H1 (cell line): Measurements from ENCODE around the gene TNPO2. TPM values are rescaled to one million over a fixed set of nuclear protein-coding genes. Genes with fewer than 3 reads are reported as not detected.

Experiments used
- CTCF ChIA-PET: fragments of 300-600 bp; sonication (Branson Sonifier 250); formaldehyde crosslinking; loops from one replicate; lab custom pipeline; 2021; ENCODE audit not compliant: partially characterized antibody; lab: Charles Lee
- POLR2A ChIA-PET: fragments of 300-600 bp; sonication (Branson Sonifier 250); formaldehyde crosslinking; loops from one replicate; lab custom pipeline; 2021; ENCODE audit warnings: inconsistent platforms; ENCODE audit not compliant: partially characterized antibody; lab: Charles Lee
- DNase-seq, 2 experiments: peaks; one replicate each; pipeline versions ENCODE4 v3.0.0 to v3.0.0-alpha.2; 2010 to 2022; ENCODE audit warnings: low spot score in 2 of 2, low read depth in 1 of 2, mixed read lengths in 1 of 2
- FAIRE-seq: peaks from 2 replicates; lab custom pipeline; 2011; peaks lifted over from hg19 to GRCh38; lab: Jason Lieb, UNC
- H2AFZ ChIP-seq: 2 replicates; pipeline ENCODE4 v1.8.1; 2012; ENCODE audit warnings: low read length, inconsistent platforms
- H2AK5ac ChIP-seq: 2 replicates; pipeline ENCODE4 v1.6.1; 2013; ENCODE audit warnings: low read depth, low read length
- H2BK120ac ChIP-seq: replicated peaks from 2 replicates; pipeline ENCODE3; 2013; ENCODE audit warnings: low read depth, low read length, inconsistent platforms
- H2BK12ac ChIP-seq: 2 replicates; pipeline ENCODE4 v1.6.1; 2013; ENCODE audit warnings: low read depth, low read length
- H2BK15ac ChIP-seq: 2 replicates; pipeline ENCODE4 v1.6.1; 2013; ENCODE audit warnings: low read length
- H2BK20ac ChIP-seq: 2 replicates; pipeline ENCODE4 v1.6.1; 2013; ENCODE audit warnings: low read length
- H2BK5ac ChIP-seq: 2 replicates; pipeline ENCODE4 v1.6.1; 2013; ENCODE audit warnings: low read depth, low read length
- H3K14ac ChIP-seq: 2 replicates; pipeline ENCODE4 v1.6.1; 2013; ENCODE audit warnings: inconsistent platforms; ENCODE audit not compliant: insufficient read length
- H3K18ac ChIP-seq: 2 replicates; pipeline ENCODE4 v1.6.1; 2013; ENCODE audit warnings: low read length; ENCODE audit errors: extremely low read depth
- H3K23ac ChIP-seq: 2 replicates; pipeline ENCODE4 v1.6.1; 2013; ENCODE audit warnings: inconsistent platforms; ENCODE audit not compliant: insufficient read length
- H3K23me2 ChIP-seq: 2 replicates; pipeline ENCODE4 v1.6.1; 2013; ENCODE audit warnings: low read depth, low read length
- H3K27ac ChIP-seq: 2 replicates; pipeline ENCODE4 v1.6.1; 2011; ENCODE audit warnings: low read depth, low read length, inconsistent platforms
- H3K27me3 ChIP-seq, 4 experiments: replicated peaks in 1 of 4; 1 replicate in 1 of 4; 2 replicates in 3 of 4; pipeline versions ENCODE4 v1.6.1 to v1.8.1; 2011 to 2013; ENCODE audit warnings: low read length in 3 of 4, mild to moderate bottlenecking in 3 of 4, inconsistent platforms in 2 of 4, mixed read lengths in 2 of 4, moderate library complexity in 1 of 4; ENCODE audit not compliant: control insufficient read depth in 3 of 4, insufficient read depth in 3 of 4; ENCODE audit errors: extremely low read depth in 1 of 4
- H3K36me3 ChIP-seq, 4 experiments: 2 replicates each; pipeline versions ENCODE4 v1.6.1 to v1.8.1; 2011 to 2013; ENCODE audit warnings: mild to moderate bottlenecking in 4 of 4, low read length in 3 of 4, moderate library complexity in 2 of 4, control low read depth in 1 of 4, inconsistent platforms in 1 of 4; ENCODE audit not compliant: insufficient read depth in 4 of 4, control insufficient read depth in 2 of 4
- H3K4ac ChIP-seq: replicated peaks from 2 replicates; pipeline ENCODE3; 2013; ENCODE audit warnings: low read length, low read depth, mixed read lengths, inconsistent platforms; ENCODE audit not compliant: insufficient read length
- H3K4me1 ChIP-seq, 4 experiments: replicated peaks in 1 of 4; 1 replicate in 1 of 4; 2 replicates in 3 of 4; pipeline versions ENCODE4 v1.6.1 to v1.8.1; 2011 to 2013; ENCODE audit warnings: low read length in 3 of 4, inconsistent platforms in 2 of 4, mixed read lengths in 1 of 4; ENCODE audit not compliant: insufficient read depth in 4 of 4, control insufficient read depth in 3 of 4
- H3K4me2 ChIP-seq, 2 experiments: 2 replicates each; pipeline versions ENCODE4 v1.6.1 to v1.8.1; 2011 to 2013; ENCODE audit warnings: low read depth in 2 of 2, low read length in 2 of 2, control low read depth in 1 of 2, inconsistent platforms in 1 of 2, mild to moderate bottlenecking in 1 of 2; ENCODE audit not compliant: insufficient read depth in 1 of 2
- H3K4me3 ChIP-seq, 4 experiments: fragments of 200-600, 300-600 bp in 1 of 4; sonication (generic), shearing (Covaris generic), sonication (Bioruptor Twin) in 1 of 4; 2 replicates each; pipeline versions ENCODE4 v1.5.1 to v1.8.1; 2011 to 2016; ENCODE audit warnings: low read length in 4 of 4, low read depth in 3 of 4, control low read depth in 2 of 4, inconsistent platforms in 2 of 4, mild to moderate bottlenecking in 2 of 4, mixed read lengths in 1 of 4, moderate library complexity in 1 of 4; ENCODE audit not compliant: insufficient read depth in 2 of 4; ENCODE audit errors: extremely low read depth in 1 of 4
- H3K56ac ChIP-seq: replicated peaks from 2 replicates; pipeline ENCODE3; 2013; ENCODE audit warnings: low read depth, mild to moderate bottlenecking, mixed read lengths, low read length, inconsistent platforms; ENCODE audit not compliant: insufficient read length
- H3K79me1 ChIP-seq: 2 replicates; pipeline ENCODE4 v1.6.1; 2013; ENCODE audit warnings: low read depth, low read length, control low read depth
- H3K79me2 ChIP-seq, 2 experiments: 2 replicates each; pipeline versions ENCODE4 v1.6.1 to v1.8.1; 2012 to 2013; ENCODE audit warnings: low read length in 2 of 2, mild to moderate bottlenecking in 2 of 2, inconsistent platforms in 1 of 2; ENCODE audit not compliant: insufficient read depth in 2 of 2, control insufficient read depth in 1 of 2
- H3K9ac ChIP-seq, 4 experiments: replicated peaks in 1 of 4; 1 replicate in 1 of 4; 2 replicates in 3 of 4; pipeline versions ENCODE4 v1.6.1 to v1.8.1; 2011 to 2013; ENCODE audit warnings: low read depth in 3 of 4, low read length in 3 of 4, control low read depth in 2 of 4, mild to moderate bottlenecking in 2 of 4, moderate library complexity in 2 of 4, inconsistent platforms in 1 of 4; ENCODE audit errors: extremely low read depth in 1 of 4
- H3K9me3 ChIP-seq, 2 experiments: 2 replicates each; pipeline versions ENCODE4 v1.6.1 to v1.8.1; 2012 to 2013; ENCODE audit warnings: mild to moderate bottlenecking in 2 of 2, moderate library complexity in 2 of 2, control low read depth in 1 of 2, inconsistent platforms in 1 of 2, low read depth in 1 of 2, low read length in 1 of 2, mixed read lengths in 1 of 2; ENCODE audit not compliant: insufficient read depth in 2 of 2
- H4K20me1 ChIP-seq, 2 experiments: replicated peaks in 1 of 2; 2 replicates each; pipeline versions ENCODE3 to v1.8.1; 2011 to 2013; ENCODE audit warnings: inconsistent platforms in 2 of 2, low read length in 2 of 2, mild to moderate bottlenecking in 1 of 2; ENCODE audit not compliant: insufficient read depth in 2 of 2, control insufficient read depth in 1 of 2
- H4K5ac ChIP-seq: 2 replicates; pipeline ENCODE4 v1.6.1; 2013; ENCODE audit warnings: low read length, low read depth, mixed read lengths, inconsistent platforms; ENCODE audit not compliant: insufficient read length
- H4K8ac ChIP-seq: 2 replicates; pipeline ENCODE4 v1.8.0; 2013; ENCODE audit warnings: mild to moderate bottlenecking, moderate library complexity, low read length, inconsistent platforms; ENCODE audit not compliant: insufficient read depth; ENCODE audit errors: extremely low read depth
- H4K91ac ChIP-seq: replicated peaks from 2 replicates; pipeline ENCODE3; 2013; ENCODE audit warnings: low read length, mixed read lengths, inconsistent platforms; ENCODE audit not compliant: insufficient read length
- WGBS, 2 experiments: shearing (Covaris generic) in 1 of 2; methylation state at CpG; one replicate each; pipeline versions ENCODE4 v1.1.6 to v1.1.7; 2013 to 2015; ENCODE audit warnings: low lambda C conversion rate in 2 of 2, mixed read lengths in 2 of 2, inconsistent platforms in 1 of 2, low coverage in 1 of 2, missing lambda C conversion rate in 1 of 2; ENCODE audit not compliant: insufficient replicate concordance in 2 of 2, insufficient coverage in 1 of 2, insufficient read length in 1 of 2; ENCODE audit errors: extremely low coverage in 1 of 2, missing lambda C conversion rate in 1 of 2; 5-methylcytosine and 5-hydroxymethylcytosine counted together
- polyA plus RNA-seq, 7 experiments: library from polyadenylated mRNA; depleted of rRNA in 3 of 7; stranded (reverse) in 5 of 7; unstranded in 2 of 7; fragments of >200 nt in 5 of 7; fragments of 200-250 nt in 2 of 7; gene quantifications; 1 replicate in 5 of 7; 2 replicates in 1 of 7; 4 replicates in 1 of 7; pipeline versions ENCODE4 v1.2.1 to v1.2.3, GENCODE V29; 2011 to 2013; ENCODE audit warnings: missing spikeins in 2 of 7, mixed read lengths in 2 of 7
- total RNA-seq: library from RNA; stranded (reverse); fragmentation: NEBNext Ultra II Directional; extraction: Animal tissue kit (Norgen Biotek cat#: 25700); gene quantifications from 2 replicates; pipeline ENCODE4 v1.2.1, GENCODE V29; 2021
- TF ChIP-seq, protein P1 (sequence below): IDR thresholded peaks from 2 replicates; pipeline ENCODE4 v1.6.1; 2012; ENCODE audit warnings: inconsistent platforms

The TNPO2 gene
- total and polyA plus RNA-seq, 2 of the 8 experiments (the other 6 are each of a cell fraction or from before 2014, with no cell fraction given): 112 to 121 TPM

DNA sequence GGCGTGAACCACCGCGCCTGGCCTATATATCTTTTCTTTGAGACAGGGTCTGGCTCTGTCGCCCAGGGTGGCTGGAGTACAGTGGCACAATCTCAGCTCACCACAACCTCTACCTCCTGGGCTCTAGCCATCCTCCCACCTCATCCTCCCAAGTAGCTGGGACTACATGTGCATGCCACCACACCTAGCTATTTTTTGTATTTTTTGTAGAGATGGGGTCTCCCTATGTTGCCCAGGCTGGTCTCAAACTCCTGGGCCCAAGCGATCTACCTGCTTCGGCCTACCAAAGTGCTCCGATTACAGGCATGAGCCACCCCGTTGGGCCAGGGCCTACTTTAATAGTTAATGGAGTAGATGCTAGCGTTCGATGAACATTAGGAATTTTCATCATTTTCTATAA, 3.4 kb downstream of the TNPO2 start:
- peak overlapping the region in 1 of 4 experiments; percentile 75; a peak in 2 of 7 replicates for H3K9ac ChIP-seq
- H3K9me3 ChIP-seq: no peaks in the 10 kb centered on the region
- ChIA-PET CTCF (interaction anchor here (1.0 to 1.9 kb wide), 6 partner anchors 12 to 78 kb away, joined by 3 to 6 read pairs (median 5); no protein-coding TSS in a partner anchor), POLR2A (interaction anchor here (0.6 to 12.9 kb wide), 11 partner anchors 11 to 165 kb away, joined by 4 to 258 read pairs (median 35); partner anchors contain the start of genes BEST2, FBXW9, GET3 and JUNB)
- H3K23me2 ChIP-seq: peaks cover 10% of the 10 kb centered on the region
- H3K23ac ChIP-seq: no peak overlapping the region
- DNase-seq (no peak), FAIRE-seq (no peak)
- no peak overlapping the region for H3K14ac ChIP-seq
- H4K5ac ChIP-seq: no peak overlapping the region
- H2BK120ac ChIP-seq: no peak overlapping the region
- no peak overlapping the region for H3K18ac ChIP-seq
- H4K91ac ChIP-seq: no peak overlapping the region
- peak overlapping the region; percentile 92 to 98 for H3K4me2 ChIP-seq
- no peaks in the 10 kb centered on the region for H3K27me3 ChIP-seq
- peaks cover 12 to 13% of the 10 kb centered on the region in 2 experiments for H4K20me1 ChIP-seq
- H2BK12ac ChIP-seq: no peak overlapping the region
- no peak overlapping the region for H2BK5ac ChIP-seq
- 93% methylated on average over 10 of the region's 10 CpGs; no CpG with 5 or more reads in 1 of the 2 experiments for WGBS, 2 experiments
- H3K4me1 ChIP-seq: peaks cover 0 to 6% (median 2%) of the 10 kb centered on the region in 4 experiments; a peak in 4 of 7 replicates
- H2AK5ac ChIP-seq: no peak overlapping the region
- H2BK20ac ChIP-seq: no peak overlapping the region
- no peak overlapping the region for H3K56ac ChIP-seq
- no peak overlapping the region for H3K27ac ChIP-seq
- no peak overlapping the region for H2BK15ac ChIP-seq
- H3K36me3 ChIP-seq: peaks cover 12 to 24% (median 14%) of the 10 kb centered on the region in 4 experiments
- no peak overlapping the region for H3K4ac ChIP-seq
- peaks cover 12% of the 10 kb centered on the region; the same call in 1 of the 2 replicates for H3K79me1 ChIP-seq
- H3K4me3 ChIP-seq: peak overlapping the region; percentile 80 to 93 (median 82); a peak in 6 of 8 replicates
- TF ChIP-seq, protein P1, sequence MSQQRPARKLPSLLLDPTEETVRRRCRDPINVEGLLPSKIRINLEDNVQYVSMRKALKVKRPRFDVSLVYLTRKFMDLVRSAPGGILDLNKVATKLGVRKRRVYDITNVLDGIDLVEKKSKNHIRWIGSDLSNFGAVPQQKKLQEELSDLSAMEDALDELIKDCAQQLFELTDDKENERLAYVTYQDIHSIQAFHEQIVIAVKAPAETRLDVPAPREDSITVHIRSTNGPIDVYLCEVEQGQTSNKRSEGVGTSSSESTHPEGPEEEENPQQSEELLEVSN: no peak
- TF ChIP-seq, all 59 proteins: peak for 0
- Histone ChIP-seq H2AFZ (no peak overlapping the region), H4K8ac (no peak overlapping the region), H3K79me2 (peaks cover 27 to 68% of the 10 kb centered on the region in 2 experiments)
